AG04450 (cell line): ENCODE data around the gene ACSM3. TPM values are rescaled to one million over a fixed set of nuclear protein-coding genes. Genes with fewer than 3 reads are reported as not detected.
"Not testable (repeated sequence)": the region's sequence is repeated elsewhere in the genome, so short reads cannot be mapped to it uniquely, and the experiment has no call there.

ENCODE experiments used
- CTCF ChIA-PET: fragments of 300-600, 350-600 bp; formaldehyde crosslinking; extraction: SDS; loops from one replicate; lab custom pipeline; 2022; ENCODE audit warnings: antibody characterized with exemption, inconsistent platforms; lab: Charles Lee
- POLR2A ChIA-PET: fragments of 350-600 bp; formaldehyde crosslinking; extraction: SDS; loops from one replicate; lab custom pipeline; 2021; ENCODE audit warnings: antibody characterized with exemption, inconsistent platforms; lab: Yijun Ruan, JAX
- DNase-seq: peaks from one replicate; pipeline ENCODE4 v3.0.0-alpha.2; 2011; ENCODE audit warnings: low read depth, low spot score
- H3K27ac ChIP-seq: one replicate; pipeline ENCODE4 v1.5.1; 2012; ENCODE audit warnings: low read depth, low read length, control low read depth
- H3K27me3 ChIP-seq: one replicate; pipeline ENCODE4 v1.6.0; 2012; ENCODE audit warnings: low read length; ENCODE audit not compliant: control insufficient read depth, insufficient read depth
- H3K4me3 ChIP-seq: 2 replicates; pipeline ENCODE4 v1.5.1; 2011; ENCODE audit warnings: mild to moderate bottlenecking, low read depth, low read length, control low read depth
- H3K9me3 ChIP-seq: 2 replicates; pipeline ENCODE4 v1.5.1; 2012; ENCODE audit warnings: low read length; ENCODE audit not compliant: control insufficient read depth, insufficient read depth
- polyA minus RNA-seq: library from RNA; depleted of rRNA, polyadenylated mRNA; stranded (reverse); fragments of >200 nt; gene quantifications from 2 replicates; pipeline ENCODE4 v1.2.3, GENCODE V29; 2011; rRNA and poly(A)+ RNA removed
- polyA plus RNA-seq: library from polyadenylated mRNA; depleted of rRNA; stranded (reverse); fragments of >200 nt; gene quantifications from 2 replicates; pipeline ENCODE4 v1.2.3, GENCODE V29; 2011; rRNA removed
- TF ChIP-seq, protein P1 (sequence below): IDR thresholded peaks from 2 replicates; pipeline ENCODE4 v1.5.1; 2011; ENCODE audit warnings: low read depth, low read length, control low read depth, inconsistent platforms

The ACSM3 gene, protein sequence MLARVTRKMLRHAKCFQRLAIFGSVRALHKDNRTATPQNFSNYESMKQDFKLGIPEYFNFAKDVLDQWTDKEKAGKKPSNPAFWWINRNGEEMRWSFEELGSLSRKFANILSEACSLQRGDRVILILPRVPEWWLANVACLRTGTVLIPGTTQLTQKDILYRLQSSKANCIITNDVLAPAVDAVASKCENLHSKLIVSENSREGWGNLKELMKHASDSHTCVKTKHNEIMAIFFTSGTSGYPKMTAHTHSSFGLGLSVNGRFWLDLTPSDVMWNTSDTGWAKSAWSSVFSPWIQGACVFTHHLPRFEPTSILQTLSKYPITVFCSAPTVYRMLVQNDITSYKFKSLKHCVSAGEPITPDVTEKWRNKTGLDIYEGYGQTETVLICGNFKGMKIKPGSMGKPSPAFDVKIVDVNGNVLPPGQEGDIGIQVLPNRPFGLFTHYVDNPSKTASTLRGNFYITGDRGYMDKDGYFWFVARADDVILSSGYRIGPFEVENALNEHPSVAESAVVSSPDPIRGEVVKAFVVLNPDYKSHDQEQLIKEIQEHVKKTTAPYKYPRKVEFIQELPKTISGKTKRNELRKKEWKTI
- polyA plus RNA-seq, result 0.45 and 0.76 TPM in 2 replicates
- polyA minus RNA-seq, result not detected in 2 replicates

- no peaks in the 10 kb centered on the region for H3K9me3 ChIP-seq
- H3K27me3 ChIP-seq, result no peaks in the 10 kb centered on the region
- H3K27ac ChIP-seq, result no peak within 1 kb of the TSS
- ChIA-PET CTCF (interaction anchor here (1.0 to 3.9 kb wide), 2 partner anchors 10 to 25 kb away, joined by 3 to 19 read pairs; no protein-coding TSS in a partner anchor), POLR2A (no interaction called here)
- DNase-seq, result peak; percentile 59
- H3K4me3 ChIP-seq, result peak within 1 kb of the TSS; percentile 63
- TF ChIP-seq, protein P1, sequence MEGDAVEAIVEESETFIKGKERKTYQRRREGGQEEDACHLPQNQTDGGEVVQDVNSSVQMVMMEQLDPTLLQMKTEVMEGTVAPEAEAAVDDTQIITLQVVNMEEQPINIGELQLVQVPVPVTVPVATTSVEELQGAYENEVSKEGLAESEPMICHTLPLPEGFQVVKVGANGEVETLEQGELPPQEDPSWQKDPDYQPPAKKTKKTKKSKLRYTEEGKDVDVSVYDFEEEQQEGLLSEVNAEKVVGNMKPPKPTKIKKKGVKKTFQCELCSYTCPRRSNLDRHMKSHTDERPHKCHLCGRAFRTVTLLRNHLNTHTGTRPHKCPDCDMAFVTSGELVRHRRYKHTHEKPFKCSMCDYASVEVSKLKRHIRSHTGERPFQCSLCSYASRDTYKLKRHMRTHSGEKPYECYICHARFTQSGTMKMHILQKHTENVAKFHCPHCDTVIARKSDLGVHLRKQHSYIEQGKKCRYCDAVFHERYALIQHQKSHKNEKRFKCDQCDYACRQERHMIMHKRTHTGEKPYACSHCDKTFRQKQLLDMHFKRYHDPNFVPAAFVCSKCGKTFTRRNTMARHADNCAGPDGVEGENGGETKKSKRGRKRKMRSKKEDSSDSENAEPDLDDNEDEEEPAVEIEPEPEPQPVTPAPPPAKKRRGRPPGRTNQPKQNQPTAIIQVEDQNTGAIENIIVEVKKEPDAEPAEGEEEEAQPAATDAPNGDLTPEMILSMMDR, result no peak
These were observed at the start of gene ACSM3 for GRCh38 chr16:20763461-20764232. ACSM3 (plus strand) TSS chr16:20764014; CDS start chr16:20770035, 6,021 bp downstream.

GRCh38 chr16:20717718-20718117 lies 46.1 kb upstream of the ACSM3 start:
- H3K27me3 ChIP-seq, H3K27ac ChIP-seq, DNase-seq, H3K4me3 ChIP-seq, H3K9me3 ChIP-seq, CTCF ChIA-PET, POLR2A ChIA-PET: not testable (repeated sequence)

DNA sequence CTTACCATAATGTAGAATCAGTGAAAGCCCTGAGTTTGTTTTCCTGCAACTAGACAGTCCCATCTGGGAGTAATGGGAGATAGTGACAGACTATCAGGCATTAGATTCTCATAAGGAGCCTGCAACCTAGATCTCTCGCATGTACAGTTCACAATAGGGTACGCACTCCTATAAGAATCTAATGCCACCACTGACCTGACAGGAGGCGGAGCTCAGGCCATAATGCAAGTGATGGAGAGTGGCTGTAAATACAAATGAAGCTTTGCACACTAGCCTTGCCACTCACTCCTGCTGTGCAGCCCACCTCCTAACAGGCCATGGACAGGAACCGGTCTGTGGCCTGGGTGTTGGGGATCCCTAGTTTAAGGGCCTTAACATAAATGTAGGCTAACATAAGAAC lies 43.6 kb upstream of the ACSM3 start:
- TF ChIP-seq, protein P1, result no peak
- DNase-seq, result no peak
- CTCF ChIA-PET, result no interaction called here

GRCh38 chr16:20726661-20727060 lies 37.2 kb upstream of the ACSM3 start:
- Histone ChIP-seq H3K9me3 (no peaks in the 10 kb centered on the region), H3K27ac (no peak overlapping the region), H3K4me3 (no peak overlapping the region), H3K27me3 (peaks cover 2% of the 10 kb centered on the region)
- no peak for DNase-seq
- TF ChIP-seq, protein P1, result no peak
- CTCF ChIA-PET, result no interaction called here
- POLR2A ChIA-PET, result no interaction called here

More for the DNA sequence above, 43.6 kb upstream of the ACSM3 start:
- Histone ChIP-seq H3K4me3 (no peak overlapping the region), H3K27me3 (no peaks in the 10 kb centered on the region), H3K9me3 (no peaks in the 10 kb centered on the region), H3K27ac (no peak overlapping the region)
- POLR2A ChIA-PET, result no interaction called here

DNA sequence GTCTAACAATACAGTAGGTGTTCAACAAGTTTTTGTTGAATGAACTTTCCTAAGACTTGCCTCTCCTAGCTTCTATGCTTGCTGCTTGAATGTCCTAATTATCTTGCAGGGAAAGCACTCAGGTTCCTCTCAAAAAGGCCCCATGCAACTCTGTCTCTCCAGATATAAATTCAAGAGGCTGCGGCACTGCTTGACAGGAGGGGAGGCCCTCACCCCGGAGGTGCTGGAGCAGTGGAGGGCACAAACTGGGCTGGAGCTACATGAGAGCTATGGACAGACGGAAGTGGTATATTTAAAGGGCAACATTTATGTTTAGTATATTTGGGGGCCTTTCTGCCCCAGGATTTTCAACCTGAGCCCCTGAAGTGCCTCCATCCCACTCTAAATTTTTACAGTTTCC lies 36.6 kb upstream of the ACSM3 start:
- no peak overlapping the region for H3K27ac ChIP-seq
- no peak for DNase-seq
- TF ChIP-seq, protein P1, result no peak
- peaks cover 2% of the 10 kb centered on the region for H3K27me3 ChIP-seq
- POLR2A ChIA-PET, result no interaction called here
- H3K4me3 ChIP-seq, result no peak overlapping the region
- no peaks in the 10 kb centered on the region for H3K9me3 ChIP-seq
- CTCF ChIA-PET, result no interaction called here
